NCI-H2081 treated with DMSO at 0.1 percent for 48 hours (cell line): Measurements from ENCODE around the gene CRIM1.

Experiments
- DNase-seq: peaks from one replicate; lab custom pipeline; 2025; lab: John Stamatoyannopoulos, UW

The CRIM1 gene

DNA sequence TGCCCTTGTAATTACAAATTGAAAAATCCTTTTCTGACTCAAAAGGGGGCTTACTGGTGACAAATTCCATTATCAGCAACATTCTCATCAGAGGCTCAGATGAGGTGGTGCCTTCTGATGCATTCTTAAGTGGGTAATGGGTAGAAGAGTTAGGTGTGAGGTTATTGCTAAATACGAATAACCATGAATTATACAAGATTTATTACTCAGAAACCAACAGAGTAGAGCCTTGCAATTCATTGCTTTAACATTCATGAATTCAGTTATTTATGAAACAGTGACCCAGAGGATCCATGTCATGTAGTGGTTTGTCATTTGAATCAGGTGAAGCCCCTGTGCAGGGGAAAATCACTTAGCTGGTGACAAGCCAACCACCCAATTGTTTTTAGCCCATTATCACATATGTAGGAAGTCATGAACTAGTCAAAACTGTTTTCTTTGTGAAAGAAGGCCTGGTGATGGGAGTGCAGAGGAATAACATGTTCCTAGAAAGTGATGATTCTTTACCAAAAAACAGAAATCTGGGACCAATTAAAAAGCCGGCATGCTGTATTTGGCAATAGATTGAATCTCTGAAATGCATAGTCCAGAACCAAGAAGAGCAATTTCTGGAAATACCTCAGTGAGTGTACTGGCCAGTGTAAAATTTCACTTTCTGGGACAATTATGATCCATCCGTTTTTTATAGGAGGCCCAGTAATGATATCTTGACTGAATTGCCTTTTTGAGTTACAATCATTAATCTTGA, 70.2 kb downstream of the CRIM1 start:
- no peak for DNase-seq

DNA sequence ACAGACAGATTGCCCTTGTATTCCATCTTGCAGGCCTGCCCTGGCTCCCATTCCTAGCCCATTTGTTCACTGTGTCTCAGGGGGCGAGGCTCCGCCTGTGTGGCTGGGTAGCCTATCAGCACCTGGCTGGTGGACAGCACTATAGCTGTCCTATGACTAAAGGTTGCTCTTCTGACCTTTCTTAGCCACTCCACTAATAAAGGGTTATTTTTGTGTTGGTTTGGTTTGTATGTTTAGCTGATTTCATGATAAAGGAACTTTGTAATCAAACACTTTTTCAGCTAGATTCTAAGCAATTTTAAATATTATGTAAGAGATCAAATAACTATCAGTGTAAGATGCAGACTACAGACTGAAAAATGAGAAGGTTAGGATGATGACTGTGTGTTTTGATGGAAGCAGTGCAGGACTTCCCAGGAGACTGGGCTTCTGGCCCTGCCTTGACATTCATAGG, 72.2 kb downstream of the CRIM1 start:
- no peak for DNase-seq

DNA sequence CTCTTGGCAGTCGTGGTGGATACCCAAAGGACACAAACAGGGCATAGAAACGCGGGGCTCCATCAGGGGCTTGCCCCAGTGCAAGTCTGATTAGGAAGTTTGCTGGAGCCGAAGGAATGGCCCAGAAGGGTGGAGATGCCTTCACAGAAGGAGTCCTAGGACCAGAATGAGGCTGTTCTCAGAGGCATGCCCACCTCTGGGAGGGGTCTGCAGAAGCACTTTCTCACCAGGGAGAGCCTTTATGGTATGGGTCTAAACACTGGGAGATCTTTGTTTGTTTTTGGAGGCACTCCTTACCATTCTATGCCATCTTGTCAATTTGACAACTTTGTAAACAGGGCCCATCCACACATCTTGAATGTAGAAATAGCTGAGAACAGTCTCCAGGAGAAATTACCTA, 75.0 kb downstream of the CRIM1 start:
- DNase-seq: no peak

DNA sequence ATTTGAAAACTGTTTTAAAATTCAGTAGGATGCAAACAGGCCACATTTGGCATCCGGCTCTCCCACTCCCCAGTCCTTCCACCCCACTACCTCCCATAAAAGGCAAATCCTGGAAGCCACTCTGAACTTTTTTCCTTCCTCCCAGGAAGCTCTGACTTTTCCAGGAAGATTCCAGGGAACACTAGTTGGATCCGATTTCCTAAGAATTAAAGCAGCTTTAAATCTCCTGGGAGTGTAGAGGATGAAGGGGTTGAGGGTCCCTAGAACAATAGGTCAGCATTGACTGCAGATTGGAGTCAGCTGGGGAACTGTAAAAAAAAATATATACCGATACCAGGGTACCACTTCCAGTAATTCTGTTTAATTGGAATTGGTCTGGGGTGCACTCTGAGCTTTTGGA, 76.9 kb downstream of the CRIM1 start:
- DNase-seq: no peak

DNA sequence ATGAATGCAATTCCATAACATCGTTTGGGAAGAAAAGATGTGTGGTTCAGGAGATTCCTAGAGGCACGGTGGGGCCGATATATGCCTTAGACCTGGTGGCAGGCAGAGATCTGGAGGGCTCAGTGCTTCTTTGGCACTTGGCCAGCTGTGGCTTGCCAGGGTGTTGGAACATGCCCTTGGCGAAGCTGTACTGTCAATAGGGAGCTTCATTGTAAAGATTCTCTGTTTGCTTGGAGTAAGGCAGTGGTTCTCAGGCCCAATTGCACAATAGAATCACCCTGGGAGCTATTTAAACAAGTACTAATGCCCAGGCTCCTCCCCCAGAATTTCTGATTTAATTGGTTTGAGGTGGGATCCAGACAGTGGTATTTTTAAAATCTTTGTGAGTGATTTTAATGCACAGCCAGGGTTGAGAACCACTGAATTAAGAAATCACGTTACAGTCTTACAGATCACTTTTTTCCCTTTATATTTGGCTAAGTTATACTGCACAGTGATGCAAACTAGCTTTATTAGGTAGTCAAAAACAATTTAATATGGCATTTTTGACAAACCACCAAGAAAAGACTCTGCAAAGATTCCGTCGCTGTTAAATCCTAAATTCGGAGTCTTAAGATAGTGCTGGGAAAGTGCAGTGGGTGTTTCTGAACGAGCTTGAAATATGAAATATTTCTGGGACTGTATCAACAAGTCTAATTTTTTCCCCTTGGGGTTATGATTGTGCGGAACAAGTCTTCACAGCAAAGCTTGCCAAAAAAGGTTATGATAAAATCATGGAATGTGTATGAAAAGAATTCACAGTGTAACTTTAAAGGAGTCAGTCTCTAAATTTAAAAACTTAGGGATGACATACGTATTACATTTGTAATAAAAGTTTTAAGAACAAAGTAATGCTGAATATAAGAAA, 78.0 kb downstream of the CRIM1 start:
- no peak for DNase-seq

DNA sequence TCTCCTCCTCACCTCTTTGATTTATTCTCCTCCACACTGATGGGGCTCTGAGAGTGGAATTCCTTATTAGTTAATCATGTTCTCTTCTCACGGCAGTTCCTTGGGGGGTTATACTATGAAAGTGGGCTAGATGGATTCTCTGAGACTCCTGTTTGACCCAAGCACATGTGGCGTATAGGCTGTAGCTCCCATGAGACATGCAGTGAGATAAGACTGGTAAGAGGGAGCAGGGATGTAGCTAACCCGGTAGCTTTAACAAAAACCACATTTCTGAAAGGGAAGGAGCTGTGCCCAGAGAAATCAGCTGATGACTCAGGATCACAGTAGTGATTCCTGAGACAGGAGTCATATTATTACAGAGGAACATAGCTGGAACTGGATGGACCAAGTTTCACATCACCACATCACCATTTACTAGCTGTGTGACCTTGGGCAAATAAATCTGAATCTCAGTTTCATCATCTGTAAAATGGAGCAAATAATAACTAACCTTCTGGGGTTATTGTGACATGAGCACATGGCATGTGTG, 82.9 kb downstream of the CRIM1 start:
- DNase-seq: no peak

DNA sequence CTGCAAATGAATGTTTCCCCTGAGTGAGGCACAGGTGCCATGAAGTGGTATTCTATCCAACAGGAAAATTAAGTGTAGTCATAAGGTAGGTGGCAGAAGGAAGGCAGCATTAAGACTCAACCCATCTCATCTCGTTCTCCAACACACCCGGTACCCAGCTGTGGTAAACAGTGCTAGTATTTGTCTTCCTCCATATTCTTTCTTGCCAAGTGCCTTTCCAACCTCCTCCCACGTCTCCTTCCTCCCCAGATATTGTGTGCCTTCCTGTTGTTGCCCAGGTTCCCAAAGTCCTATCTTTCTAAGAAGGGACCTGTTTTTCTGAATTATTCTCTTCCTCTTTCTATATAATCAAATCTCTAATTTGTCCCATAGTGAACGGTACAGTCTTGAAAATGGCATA, 83.5 kb downstream of the CRIM1 start:
- no peak for DNase-seq

DNA sequence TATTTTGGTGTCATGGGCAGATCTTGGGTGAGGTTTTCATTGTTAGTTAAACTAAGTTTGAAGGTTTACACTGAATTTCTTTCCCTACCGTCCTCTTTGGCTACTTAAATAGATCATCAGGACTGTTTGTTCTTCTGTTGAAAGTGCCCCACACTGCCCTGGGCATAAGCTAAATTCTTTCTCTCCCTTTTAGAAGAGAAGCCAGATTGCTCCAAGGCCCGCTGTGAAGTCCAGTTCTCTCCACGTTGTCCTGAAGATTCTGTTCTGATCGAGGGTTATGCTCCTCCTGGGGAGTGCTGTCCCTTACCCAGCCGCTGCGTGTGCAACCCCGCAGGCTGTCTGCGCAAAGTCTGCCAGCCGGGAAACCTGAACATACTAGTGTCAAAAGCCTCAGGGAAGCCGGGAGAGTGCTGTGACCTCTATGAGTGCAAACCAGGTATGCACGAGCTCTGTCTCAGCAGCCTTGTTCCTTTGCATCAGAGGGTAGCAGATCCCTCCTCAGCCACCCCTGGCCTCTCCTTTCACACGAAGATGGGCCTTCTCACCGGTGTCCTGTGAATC, 85.6 kb downstream of the CRIM1 start:
- no peak for DNase-seq

DNA sequence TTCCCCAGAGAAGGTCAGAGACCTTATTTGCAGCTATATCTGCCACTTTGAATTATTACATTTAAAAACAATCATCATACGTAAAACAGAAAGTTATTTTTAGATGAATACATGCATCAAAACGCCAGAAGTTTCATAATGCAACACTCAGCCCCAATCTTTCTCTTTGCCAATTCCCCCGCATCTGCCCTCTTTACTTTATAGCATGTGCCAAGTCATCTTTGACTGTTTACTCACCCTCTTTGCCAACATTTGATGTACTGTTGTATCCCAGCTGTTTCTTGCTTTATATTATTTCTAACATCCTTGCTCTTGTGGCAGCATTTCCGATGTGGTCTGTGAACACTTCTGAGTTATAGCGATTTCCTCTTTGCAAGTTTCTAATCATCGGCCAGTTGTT, 86.2 kb downstream of the CRIM1 start:
- DNase-seq: no peak

DNA sequence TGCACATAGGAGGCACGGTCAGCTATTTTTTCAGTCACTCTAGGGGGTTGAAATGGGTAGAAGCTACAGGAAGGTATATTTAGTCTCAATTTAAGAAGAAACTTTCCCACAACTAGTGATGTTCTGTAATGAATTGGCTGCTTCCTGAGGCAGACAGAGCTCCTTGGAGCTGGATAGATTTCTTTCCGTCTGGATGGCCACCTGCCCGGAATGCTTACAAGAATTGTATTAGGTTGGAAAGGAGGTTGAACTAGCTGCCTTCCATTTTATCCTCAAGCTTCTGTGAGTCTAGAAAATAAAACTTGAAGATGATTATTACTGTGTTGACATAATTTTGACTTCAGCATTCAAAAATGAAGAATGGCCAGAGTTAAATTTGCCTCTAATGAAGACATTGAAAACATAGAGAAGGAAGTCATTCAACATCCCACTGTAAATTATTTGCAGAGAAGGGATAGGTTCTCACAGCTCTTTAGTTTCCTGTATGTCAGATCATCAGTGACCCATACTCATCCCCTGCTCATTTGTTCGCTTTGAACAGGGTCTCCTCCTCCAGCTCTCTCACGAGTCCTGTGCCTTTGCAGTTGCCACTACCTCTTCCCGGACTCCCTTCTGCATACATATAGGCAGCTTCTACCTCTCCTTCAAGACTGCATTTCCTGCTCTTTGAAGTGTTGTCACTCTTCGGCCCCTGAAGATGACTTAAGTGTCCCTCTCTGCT, 88.8 kb downstream of the CRIM1 start:
- DNase-seq: no peak

DNA sequence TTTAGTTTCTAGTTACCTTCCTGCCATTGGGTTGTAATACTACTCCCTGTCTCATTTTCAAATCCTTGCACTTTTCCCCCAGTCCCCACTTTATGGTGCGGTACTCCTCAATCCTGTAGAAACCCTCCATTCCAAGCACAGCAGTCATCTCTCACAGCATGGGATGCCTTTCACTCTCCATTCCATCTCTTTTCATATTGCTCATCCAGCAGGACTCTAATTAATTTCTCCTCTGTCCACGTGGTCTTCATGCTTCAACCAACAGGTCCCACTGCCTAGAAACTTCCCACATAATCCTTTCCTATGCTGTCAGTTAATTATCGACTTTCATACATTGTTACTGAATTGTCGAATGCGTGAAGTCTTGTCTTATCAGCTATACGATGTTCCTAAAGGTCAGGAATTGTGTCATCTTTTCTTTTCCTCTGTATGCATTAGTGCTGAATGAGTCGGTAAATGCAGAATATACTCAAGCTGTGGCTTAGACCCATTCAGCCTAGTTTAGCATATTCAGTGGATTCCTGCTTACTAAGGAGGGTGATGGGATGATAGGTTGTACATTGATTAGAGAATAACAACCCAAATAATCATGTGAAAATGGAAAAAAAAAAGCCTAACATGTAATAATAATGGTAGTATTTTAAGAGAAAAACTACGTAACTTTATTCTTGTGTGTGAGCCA, 89.7 kb downstream of the CRIM1 start:
- DNase-seq: no peak

DNA sequence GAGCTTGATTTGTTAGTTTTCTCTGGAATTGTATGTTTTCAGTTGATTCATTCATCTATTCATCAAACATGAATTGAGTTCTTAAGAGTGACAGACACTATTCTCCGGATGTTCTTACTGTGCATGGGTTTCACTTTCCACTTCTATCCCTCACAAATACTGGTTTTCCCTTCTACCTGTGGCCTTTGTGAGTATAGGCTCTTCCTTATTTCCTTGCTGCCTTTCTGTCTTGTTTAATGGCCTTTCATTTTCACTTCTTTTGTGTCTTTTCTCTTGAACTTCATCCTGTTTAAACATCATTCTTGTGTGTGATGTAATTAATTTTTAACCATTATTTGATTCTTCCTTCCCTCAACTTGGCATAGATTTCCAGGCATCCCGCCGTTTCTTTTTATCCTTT, 90.7 kb downstream of the CRIM1 start:
- DNase-seq: no peak

DNA sequence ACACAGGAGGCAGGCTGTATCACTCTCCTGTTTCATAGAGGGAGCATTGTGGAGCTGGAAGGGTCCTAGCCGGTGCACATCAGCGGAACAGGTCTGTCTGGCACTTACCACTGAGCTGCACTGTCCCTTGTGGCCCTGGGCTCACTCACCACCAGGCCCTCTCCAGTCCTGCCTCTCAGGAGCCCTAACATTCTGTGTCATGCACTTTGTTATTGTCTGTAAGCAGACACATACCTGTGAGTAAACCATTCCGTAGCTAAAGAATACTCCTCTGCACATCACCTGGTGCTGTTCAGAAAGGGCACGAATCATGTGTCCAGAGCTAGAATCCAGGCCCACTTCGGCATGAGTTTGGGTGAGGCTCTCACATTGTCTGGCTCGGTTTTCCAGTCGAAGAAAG, 93.6 kb downstream of the CRIM1 start:
- DNase-seq: no peak

DNA sequence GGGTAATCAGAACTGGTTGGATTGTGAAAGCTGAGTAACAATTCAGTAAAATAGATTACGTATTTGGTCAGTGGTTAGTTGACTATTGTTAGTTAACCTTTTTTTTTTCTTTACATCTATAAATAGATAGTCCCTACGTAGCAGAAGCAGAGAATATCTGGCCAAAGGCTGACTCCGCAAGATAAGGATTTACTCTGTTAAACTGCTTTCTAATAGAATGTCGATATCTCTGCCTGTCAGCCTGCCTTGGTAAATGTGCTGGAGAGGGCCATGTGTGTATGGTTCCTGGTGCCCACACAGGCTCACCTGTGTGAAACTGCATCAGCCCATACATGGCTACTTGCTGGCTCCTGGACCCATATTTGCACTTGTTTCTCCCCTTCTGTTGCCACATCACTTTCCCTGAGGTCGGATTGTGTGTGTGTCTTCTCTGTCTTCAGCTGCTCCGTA, 94.4 kb downstream of the CRIM1 start:
- no peak for DNase-seq

DNA sequence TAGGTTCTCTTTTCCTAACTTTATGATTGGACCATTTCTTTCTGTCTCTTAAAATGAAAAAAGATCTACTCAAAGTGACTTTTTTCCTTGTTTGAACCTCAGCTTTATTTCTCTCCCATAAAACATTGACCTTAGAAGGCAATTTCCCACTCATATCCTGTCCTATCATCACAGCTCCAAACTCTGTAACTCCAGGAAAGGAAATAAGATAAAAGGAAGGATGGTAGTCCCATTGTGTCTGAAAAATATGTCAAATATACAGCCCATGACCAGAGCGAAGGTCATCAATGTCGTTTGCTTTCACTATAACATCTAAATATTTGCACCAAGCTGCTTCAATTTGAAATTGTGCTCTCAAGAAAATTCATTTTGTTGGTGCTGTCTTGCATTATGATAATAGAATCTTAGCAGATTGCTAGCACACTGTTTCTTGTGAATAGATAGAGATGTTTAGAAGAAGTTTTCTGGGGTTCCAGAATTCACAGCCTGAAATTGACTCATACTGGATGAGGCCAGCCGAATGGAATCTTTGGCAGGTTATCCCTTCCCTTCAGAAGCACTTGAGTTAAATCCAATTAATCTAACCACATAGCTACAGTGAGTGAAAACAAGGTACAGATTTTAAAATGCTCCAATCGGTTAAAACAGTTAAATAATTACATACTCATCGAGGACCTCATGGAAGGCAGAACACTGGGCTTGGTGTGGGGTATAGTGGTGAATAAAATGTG, 95.1 kb downstream of the CRIM1 start:
- DNase-seq: no peak

DNA sequence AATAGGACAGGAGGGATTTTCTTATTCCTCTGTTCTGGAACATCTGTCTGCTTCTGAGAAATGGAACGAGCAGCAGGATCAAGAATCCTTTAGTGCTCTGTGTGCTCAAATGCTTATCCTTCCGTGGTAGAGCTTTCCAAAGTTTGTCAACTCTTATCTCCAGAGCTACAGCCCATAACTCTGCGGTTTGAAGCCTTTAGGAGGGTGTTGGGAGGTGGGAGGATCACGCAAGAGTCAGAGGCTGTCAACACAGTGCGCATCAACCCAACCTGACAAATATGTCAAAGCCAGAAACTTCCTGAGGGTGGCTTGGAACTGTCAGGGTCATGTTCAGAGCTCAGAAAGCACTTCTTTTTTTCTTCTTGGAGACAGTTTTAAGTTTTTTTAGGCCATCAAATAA, 95.9 kb downstream of the CRIM1 start:
- no peak for DNase-seq

DNA sequence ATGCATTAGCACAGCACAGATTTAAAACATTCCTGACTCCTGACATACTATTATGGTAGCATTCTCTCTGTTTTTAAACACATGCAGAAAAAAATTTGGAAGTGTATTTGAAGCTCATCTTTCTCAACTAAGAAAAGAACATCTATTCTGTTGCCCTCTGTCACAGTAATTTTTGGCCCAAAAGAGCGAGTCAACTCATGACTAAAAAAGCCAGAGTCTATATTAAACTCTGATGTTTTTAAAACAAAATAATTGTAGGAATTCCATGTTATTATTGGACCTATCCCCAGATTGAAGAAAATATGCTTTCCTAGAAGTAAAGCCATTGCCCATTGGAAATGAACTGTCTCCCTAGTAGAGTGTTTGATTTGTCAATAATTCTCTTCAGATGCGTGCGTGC, 96.7 kb downstream of the CRIM1 start:
- DNase-seq: no peak

DNA sequence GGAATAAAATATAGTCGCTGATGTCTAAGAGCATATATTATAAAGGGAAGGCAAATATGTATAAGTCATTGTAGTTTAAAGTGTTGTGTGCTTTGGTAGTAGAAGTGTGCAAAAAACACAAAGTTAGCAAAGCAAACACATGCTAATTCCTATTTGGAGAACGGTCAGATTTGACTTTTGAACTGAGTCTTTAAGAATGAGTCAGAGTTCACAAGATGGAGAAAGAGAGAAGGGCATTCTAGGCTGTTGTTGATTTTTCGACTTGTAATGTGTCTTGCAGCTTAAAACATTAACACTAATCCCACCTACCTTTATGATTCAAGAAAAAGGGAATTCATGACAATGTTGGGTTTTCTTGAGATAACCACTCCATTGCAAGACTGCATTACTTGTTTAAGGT, 98.1 kb downstream of the CRIM1 start:
- no peak for DNase-seq

DNA sequence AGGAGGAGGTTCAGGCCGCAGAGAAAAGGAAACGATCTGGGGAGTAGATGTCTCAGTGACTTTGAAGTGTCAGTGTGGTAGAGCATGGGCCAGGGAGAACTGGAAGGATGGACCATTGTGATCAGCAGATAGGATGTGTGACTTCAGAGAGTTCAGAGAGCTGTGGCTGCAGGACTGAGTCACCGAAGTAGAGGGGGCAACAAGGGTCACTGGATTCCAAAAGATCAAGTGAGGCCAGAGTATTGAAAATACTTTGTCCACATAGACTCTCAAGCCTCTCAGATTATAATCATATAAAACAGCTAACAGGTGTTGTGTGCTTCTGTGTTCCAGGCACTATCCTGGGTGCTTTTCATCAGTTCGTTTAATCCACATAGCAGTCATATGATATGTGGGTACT, 99.4 kb downstream of the CRIM1 start:
- no peak for DNase-seq

DNA sequence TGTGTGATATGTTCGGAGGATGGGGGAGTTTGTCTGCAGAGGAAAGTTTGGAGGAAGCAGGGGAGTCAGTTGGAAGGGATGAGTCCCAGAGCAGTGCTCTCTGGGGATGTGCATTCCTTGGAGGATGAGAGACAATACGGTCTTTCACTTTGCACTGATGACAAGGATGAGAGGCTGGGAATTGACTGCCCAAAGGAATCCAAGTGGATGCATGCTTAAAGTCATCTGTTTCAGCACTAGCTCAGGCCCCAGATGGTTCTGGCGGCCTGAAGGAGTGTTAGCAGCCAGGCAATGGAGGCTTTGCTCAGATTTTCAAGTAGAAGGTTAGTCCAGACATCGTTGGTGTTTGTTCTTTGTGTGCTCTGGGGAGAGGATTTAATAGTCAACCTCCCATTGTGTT, 100.2 kb downstream of the CRIM1 start:
- no peak for DNase-seq
